A204.1 (cell line): ENCODE data around the gene GPALPP1.
"Not testable (repeated sequence)": the region's sequence is repeated elsewhere in the genome, so short reads cannot be mapped to it uniquely, and the experiment has no call there.

Source experiments
- FAIRE-seq: peaks from 2 replicates; lab custom pipeline; 2012; peaks lifted over from hg19 to GRCh38; lab: Jason Lieb, UNC

The GPALPP1 gene

DNA sequence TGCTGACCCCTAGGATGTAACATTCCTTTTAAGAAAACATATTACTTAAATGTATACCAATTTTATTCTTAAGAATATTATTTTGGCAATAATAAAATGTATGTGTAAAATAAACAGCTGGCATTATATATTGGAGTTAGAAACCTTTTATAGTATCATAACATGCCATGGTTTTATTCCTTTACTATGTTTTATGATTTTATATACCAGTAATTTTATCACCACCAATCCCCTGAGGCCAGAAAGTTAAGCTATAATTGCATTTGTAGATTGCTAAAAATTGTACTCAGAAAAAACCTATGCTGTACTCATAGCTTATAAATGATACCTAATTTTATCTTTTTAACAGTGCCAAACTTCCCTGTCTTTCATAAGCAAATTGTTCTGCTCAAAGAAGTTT, 17.9 kb downstream of the GPALPP1 start:
- FAIRE-seq: no peak

DNA sequence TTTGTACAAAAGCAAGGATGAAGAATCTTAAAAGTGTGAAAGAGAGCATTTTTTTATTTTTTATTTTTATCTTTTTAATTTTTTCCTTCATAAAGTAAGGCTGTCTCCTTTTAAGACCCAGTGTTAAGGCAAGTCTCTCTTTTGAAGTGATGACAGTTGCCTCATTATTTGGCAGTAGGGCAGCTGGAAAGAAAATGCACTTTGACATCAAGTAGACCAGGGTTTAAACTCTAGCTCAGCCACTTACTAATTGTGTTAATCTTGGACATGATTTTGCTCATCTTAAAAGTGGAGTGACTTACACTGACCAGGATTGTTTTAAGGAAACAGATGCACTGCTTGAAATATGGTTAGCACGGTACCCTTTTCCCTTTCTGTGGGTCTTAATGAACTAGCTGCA, 18.5 kb downstream of the GPALPP1 start:
- no peak for FAIRE-seq

DNA sequence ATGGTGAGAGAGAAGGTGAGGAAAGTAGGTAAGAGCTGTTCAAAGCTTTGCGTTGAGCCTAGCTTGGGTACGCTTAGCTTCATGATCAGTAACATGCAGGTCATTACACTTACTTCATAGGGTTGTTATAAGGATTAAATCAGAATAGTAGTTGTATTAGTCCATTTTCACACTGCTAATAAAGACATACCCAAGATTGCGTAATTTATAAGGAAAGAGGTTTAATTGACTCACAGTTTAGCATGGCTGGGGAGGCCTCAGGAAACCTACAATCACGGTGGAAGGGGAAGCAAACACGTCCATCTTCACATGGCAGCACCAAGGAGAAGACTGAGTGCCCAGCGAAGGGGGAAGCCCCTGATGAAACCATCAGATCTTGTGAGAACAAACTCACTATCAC, 21.9 kb downstream of the GPALPP1 start:
- no peak for FAIRE-seq

DNA sequence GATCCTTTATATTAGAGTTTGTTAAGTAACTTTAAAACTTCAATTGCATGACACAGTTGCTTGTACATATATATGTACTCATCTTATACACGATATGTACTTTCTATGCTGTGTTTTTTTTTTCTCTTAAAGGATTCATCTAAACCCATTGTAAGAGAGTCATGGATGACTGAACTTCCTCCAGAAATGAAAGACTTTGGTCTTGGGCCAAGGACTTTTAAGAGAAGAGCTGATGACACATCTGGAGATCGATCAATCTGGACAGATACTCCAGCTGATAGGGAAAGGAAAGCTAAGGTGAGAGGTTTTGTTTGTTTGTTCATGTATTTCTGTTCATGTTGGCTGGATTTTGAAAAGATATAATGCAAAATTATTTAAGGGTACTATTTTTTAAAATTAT, 26.0 kb downstream of the GPALPP1 start:
- FAIRE-seq: no peak

DNA sequence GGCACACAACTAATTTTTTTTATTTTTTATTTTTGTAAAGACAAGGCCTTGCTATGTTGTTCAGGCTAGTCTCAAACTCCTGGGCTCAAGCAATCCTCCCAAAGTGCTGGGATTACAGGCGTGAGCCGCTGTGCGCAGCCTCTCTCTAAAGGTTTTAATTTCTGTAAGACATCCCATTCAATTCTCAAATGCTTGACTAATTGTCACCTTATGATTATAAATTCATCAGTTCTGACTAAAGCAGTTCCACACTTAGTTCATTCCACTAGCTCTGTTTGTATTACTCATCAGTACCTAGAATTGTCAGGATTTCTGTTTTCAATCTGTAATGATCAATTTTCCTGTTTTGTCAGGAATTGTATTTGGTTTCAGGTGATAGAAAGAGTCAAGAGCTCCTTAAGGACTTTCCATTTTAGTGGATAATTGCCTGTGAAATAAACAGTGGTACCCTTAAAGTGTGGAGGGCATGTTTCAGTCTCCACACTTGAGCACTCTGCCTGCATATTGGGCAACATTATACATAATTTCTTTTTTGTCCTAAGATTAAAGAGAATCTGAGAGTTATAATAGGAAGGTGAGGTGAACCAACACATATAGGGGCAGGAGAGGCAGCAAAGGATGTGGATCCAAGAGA, 27.6 kb downstream of the GPALPP1 start:
- no peak for FAIRE-seq

DNA sequence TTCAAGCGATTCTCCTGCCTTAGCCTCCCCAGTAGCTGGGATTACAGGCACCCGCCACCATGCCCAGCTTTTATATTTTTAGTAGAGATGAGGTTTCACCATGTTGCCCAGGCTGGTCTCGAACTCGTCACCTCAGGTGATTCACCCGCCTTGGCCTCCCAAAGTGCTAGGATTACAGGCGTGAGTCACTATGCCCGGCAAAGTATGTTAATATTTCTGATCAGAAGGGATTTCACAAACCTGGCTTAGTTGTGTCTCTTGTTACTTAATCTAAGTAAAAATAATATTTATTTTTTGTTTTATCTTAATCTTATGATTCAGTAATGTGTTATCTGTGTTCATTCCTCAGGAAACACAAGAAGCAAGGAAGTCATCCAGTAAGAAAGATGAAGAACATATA, 30.6 kb downstream of the GPALPP1 start:
- FAIRE-seq: not testable (repeated sequence)

DNA sequence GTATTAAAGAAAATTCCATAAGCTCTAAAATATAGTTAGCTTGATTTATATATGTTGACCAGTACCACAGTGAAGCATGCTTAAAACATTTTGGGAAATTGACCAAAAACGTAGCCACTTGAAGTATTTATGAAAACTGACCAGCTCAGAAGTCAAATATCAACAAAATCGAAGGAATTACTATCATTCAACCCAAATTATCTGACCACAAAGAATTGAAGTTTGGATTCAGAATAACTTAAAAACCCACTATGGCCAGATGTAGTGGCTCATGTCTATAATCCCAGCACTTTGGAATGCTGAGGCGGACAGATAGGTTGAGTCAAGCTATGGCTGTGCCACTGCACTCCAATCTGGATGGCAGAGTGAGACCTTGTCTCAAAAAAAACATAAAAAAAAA, 31.9 kb downstream of the GPALPP1 start:
- FAIRE-seq: no peak

DNA sequence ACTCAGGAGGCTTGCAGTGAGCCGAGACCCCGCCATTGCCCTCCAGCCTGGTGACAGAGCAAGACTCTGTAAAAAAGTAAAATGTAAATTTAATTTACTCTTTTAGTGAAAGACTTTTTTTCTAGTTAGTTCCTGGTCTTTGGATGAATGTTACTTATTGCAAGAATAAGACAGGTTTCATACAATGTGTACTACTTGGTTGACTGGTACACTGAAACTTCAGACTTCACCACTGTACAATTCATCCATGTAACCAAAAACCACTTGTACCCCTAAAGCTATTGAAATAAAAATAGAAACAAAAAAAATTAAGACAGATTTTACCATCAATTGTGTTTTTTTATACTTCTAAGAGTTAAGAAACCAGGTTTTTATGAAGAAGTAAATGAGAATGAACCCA, 35.5 kb downstream of the GPALPP1 start:
- no peak for FAIRE-seq

DNA sequence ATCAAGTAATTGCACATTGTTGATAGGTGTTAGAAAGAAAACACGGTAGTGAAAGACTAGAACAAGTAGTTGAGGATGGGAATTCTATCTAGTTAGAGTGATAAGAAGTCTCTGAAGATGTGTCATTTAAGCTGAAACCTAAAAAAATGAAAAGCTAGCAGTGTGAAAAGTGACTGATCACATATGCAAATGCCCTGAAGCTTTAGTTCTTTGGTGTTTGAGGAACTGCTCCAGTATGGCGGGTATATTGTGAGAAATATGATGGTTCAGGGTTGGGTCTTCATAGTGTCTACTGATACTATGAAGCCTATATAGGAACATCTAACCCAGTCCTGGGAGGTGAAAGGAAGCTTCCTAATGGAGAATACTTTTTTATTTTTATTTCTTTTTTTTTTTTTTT, 45.0 kb downstream of the GPALPP1 start:
- no peak for FAIRE-seq

DNA sequence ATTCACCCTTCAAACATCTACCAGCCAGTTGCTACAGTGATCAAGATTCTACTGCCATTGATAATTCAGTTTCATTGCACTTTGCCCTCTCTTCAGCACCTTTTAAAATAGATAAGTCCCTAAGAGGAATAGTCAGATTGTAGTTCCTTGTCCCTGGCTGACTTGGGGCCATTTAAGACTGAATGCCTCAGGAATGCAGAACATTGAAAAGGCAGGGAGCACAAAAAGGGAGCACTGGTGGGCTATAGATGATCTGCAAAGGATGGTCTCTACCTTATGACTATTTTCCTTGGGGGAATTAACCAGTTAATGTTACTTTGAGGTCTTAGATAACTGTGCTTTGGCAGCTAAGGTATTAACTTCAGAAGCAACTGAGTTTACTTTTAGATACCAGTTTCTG, 46.9 kb downstream of the GPALPP1 start:
- no peak for FAIRE-seq

DNA sequence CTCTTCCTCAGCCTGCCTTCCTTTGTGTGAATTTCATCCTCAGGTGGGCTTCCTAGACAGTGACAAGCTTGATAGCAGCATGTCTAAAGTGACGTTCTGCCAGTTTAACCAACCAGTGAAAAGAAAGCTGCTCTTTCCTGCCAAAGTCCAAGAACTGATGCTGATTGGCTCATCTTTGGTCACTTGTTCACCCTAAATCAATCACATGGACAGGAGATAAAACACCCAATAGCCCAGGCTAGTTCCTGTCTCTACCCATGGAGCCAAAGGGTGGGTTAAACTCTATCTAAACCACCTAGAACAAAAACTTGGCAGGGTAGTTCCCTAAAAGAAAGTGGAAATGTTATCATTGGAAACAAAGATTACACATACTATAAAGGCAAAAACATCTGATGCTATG, 50.8 kb downstream of the GPALPP1 start:
- FAIRE-seq: no peak

DNA sequence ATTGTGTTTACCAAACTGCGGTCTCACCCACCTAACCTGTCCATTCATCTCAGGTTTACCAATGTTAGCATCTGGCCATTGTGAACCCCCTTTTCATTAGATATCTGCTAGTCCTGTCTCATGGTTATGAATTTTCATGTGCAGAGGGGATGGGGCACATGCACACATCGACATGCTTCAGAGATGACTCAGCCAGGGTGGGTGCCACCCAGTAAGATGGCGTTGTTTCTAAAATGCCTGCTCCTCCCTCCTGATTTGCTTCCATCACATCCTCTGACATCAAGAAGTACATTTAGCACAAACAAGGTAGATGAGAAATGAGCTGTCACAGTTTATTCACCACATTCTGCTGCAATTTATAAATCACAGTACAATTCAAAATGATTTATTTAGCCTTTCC, 51.3 kb downstream of the GPALPP1 start:
- FAIRE-seq: no peak

DNA sequence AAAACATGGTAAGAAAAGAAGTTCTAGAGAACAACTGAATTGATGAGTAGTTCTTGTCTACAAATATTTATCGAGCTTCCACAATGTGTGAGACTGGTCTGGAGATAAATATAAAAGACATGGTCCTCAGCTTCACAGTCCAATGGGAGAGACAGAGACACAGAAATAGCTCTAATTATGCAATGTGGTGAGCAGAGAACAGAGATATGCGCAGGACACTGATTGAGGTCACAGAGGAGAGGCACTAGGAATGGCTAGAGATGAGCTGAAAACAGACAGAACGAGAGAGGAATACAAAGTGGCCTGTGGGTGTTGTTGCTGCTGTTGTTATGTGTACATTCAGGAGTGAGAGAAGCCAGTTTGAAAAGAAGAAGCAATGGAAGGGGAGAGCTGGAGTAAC, 53.2 kb downstream of the GPALPP1 start:
- FAIRE-seq: no peak

DNA sequence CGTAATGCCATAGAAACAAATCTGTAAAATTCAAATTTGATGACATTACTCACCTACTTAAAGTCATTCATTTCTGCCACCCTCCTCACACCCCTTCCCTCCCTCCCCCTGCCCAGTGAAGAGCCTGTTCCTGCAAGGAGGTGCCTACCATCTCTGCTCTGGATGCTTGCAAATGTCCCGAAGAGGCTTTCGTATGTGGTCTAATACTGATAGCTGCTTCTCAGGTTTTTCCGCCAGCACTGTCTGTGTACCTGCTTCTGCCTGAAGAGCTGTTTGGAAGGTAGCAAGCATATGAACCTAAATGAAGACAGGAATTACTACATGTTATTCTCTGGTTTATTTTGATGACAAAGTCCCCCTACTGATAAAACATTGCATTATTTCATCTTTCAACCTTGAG, 57.1 kb downstream of the GPALPP1 start:
- FAIRE-seq: no peak

DNA sequence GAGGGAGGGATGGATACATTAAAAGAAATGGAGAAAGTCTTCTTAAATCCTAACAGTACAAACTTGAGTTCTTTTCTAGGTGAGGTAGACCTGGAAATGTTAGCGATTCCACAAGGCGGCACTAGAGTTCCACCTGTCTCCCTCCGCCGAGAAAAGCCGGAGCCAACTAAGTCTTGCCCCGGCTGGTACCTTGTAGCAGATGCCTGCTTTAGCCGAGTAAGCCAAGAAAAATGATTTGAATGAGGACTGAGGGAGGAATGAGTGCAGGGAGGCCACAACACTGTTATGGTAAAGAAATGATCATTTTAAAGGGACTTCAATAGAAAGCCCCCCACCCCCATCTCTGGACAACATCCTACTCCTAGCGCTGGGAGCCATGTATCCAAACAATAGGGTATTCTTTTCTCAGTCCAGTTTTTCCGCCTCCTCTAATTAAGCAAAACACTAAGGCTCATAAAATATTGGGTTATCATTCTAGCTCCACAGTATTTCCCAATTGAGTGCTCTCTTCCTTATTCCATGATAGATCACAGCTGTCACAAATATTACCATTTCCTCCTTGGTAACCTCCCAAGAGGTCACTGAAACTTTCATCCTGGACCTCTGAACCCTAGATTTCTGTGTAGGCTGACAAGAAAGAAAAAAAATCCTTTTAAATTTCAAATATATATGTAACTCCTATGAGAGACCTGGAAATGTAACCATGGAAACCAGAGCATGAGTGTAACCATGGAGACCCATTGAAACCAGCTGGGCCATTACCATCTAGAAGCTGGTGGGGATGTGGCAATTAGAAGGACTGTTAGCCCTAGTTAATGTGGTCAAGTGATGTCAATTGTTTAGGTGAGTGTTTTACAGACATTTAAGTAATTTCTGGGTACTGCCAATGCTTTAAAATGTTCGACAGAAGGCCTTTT, 58.3 kb downstream of the GPALPP1 start:
- FAIRE-seq: peak; percentile 83

DNA sequence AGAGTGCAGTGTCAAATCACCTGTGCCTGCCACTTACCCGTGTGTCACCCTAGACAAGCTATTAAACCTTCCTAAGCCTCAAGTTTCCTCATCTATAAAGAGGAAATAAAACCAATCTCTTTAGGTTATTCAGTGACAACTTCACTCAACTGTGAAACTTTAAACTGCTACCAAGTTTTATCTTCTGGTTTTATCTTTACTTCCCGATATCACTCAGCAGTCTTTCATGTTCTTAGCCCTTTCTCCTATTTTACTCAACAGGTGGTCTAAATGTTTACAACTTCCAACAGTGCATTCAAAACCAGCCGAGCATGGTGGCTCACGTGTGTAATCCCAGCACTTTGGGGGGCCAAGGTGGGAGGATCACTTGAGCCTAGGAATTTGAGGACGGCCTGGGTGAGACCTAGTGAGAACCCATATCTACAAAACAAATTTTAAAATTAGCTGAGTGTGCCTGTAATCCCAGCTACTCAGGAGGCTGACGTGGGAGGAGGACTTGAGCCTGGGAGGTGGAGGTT, 59.6 kb downstream of the GPALPP1 start:
- FAIRE-seq: no peak

DNA sequence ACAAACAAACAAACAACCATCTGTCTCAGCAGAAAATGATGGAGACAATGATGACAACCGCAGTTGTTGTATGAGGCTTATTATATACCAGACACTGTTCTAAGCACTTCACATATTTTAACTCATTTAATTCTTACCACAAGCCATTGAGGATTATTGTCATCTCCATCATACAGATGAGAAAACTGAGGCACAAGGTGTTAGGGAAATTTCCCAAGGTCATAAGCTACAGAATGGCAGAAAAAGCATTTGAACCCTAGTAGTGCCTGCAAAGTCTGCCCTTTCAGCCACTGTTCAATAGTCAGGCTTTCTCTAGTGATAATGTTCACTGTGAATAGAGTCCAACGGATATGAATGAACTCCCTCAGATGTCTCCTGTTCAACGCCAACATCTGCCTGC, 60.1 kb downstream of the GPALPP1 start:
- FAIRE-seq: no peak

DNA sequence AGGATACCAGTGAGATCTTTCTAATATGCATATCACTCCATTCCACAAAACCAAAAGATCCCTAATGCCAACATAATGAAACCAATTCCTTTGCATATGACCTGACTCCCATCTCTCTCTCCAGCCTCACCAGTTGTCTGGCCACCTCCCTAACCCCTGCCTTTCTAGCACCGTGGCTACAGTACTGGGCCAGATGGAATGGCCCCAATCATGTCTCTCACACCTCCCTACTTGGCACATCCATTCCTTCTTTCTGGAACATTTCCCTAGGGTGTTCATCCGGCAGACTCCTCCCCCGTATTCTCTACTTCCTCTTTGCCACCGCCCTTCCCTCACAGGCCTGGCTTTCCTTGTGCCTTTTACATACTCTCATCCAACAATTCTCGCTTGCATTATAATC, 62.0 kb downstream of the GPALPP1 start:
- FAIRE-seq: no peak

DNA sequence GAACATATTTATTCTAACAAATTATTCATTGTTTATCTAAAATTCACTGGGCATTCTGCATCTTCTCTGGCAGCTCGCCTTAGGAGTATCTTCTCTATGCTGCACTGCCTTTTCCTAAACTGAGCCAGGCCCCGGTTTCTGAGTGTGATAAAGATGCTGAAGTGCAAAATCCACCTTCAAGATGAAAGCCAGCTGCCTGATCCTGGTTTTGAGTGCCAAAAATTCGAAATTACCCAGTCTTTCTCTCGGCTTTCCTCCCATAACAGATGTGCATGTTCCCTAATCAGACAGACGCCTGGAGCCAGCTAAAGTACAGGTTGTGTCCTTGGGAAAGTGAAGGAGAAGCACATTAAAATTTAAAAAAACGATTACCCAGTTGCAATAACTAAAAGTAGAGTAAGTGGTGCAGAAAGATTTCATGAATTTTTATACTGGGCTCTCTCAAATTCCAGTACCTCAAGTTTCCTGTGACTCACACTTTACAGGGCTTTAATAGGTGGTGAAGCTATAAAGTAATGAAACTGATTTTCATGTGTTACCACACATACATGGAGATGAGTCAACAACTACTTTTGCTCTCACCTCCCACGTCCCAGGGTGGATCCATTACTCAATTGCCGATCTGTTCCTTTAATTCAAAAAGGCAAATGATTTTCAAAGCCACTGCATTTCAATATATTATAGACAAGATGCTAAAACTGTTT, 66.0 kb downstream of the GPALPP1 start:
- FAIRE-seq: no peak

DNA sequence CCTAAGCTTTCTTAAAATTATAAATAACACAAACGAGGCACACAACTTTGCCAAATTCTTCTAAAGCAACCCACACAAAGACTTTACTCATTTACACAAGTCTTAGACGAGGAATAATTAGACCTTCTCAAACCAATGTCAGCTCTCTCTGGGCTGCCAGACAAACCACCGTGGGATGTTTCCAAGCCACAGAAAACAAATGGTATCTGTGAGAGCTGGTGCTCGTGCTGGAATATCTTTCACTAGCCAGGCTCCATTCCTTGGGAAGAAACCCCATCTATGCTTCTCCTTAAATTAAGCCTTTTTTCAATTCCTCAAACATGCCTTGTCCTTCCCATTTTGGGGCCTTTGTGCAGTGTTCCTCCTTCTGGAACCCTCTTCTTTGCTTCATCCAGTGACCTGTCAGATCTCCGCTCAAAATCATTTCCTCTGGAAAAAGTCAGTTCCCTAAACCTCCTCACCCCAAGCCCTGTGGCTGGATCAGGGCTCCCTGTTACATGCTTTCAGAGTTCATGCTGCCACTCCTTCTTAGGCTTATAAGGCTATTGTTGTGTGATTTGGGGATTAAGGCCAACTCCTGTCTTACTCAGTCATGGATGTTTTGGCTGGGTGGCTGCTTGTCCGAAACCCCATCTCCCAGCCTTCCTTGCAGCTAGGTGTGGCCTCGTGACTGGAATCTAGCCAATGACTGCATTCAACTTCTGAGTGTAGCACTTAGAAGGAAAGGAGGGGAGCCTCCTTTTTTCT, 66.7 kb downstream of the GPALPP1 start:
- FAIRE-seq: no peak

DNA sequence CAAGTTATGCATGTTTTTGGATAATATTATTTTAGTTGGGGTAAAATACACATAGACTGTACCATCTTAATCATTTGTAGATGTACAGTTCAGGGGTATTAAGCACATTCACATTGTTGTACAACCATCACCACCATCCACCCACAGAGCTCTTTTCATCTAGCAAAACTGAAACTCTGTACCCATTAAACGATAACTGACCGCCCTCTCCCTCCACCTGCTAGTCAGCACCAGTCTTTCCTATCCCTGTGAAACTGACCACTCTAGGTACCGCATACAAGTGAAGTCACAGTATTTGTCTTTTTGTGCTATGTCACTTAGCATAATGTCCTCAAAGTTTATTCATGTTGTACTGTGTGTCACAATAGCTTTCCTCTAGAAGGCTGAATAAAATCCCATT, 70.7 kb downstream of the GPALPP1 start:
- no peak for FAIRE-seq

DNA sequence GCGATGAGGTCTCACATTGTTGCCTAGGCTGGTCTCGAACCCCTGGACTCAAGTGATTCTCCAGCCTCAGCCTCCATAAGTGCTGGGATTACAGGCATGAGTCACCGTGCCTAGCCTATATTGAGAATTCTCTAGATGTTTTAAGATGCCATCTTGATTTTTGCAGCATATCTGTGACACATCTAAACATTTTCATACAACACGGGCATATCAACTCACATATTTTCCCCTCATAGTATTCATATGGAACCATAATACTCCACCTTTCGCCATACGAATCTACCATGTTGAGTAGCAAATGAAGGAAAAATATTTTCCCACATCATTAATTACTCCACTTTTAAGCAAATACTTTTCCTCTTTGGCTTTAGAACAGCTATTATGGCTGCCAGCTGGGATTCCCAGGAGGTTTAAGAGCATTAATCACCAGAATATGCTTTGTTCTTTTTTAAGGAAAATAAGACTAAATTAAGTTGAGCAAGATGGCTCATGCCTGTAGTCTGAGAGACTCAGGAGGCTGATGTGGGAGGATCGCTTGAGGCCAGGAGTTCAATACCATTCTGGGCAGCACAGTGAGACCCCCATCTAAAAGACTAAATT, 74.0 kb downstream of the GPALPP1 start:
- FAIRE-seq: no peak
